HepG2 (cell line): ENCODE data around the gene TSPAN9. TPM values are rescaled to one million over a fixed set of nuclear protein-coding genes. Genes with fewer than 3 reads are reported as not detected.

Experiments
- ATAC-seq: fragments of 200-7000 bp; cut with Tn5 transposase; 3 replicates; pipeline ENCODE4 v1.9.1; 2020; ENCODE audit warnings: mild to moderate bottlenecking, moderate library complexity
- BruUV-seq: library from RNA; stranded (reverse); fragments of 400-500 nt; replicated peaks from 2 replicates; lab custom pipeline; 2021; lab: Mats Ljungman, UMichigan
- CTCF ChIA-PET: fragments of 300-600 bp; formaldehyde crosslinking; extraction: SDS; loops from one replicate; lab custom pipeline; 2021; ENCODE audit warnings: low total read pairs, inconsistent platforms, low intra/inter-chr PET ratio; lab: Yijun Ruan, JAX
- POLR2A ChIA-PET: fragments of 350-600 bp; sonication (Branson Sonifier 250); formaldehyde crosslinking; loops from one replicate; lab custom pipeline; 2020; ENCODE audit warnings: antibody characterized with exemption, inconsistent platforms; lab: Yijun Ruan, JAX
- DNase-seq: peaks from one replicate; pipeline ENCODE4 v3.0.0-alpha.2; 2015; ENCODE audit warnings: low spot score
- FAIRE-seq: peaks from 3 replicates; lab custom pipeline; 2011; peaks lifted over from hg19 to GRCh38; lab: Jason Lieb, UNC
- H2AFZ ChIP-seq: one replicate; pipeline ENCODE4 v1.6.1; 2011; ENCODE audit warnings: low read length, inconsistent platforms
- H3K27ac ChIP-seq: fragments of 300-600 bp; 3 replicates; pipeline ENCODE4 v1.8.0; 2011; ENCODE audit warnings: mixed run types, mild to moderate bottlenecking, mixed read lengths, low read length, inconsistent platforms; ENCODE audit not compliant: insufficient read depth; ENCODE audit errors: extremely low read length
- H3K27me3 ChIP-seq, 2 experiments: fragments of 200-600 bp in 1 of 2; 2 replicates in 1 of 2; 3 replicates in 1 of 2; pipeline versions ENCODE4 v1.6.0 to v1.8.0; 2011; ENCODE audit warnings: low read length in 2 of 2, mild to moderate bottlenecking in 2 of 2, moderate library complexity in 2 of 2, inconsistent platforms in 1 of 2; ENCODE audit not compliant: insufficient read depth in 2 of 2, control insufficient read depth in 1 of 2
- H3K36me3 ChIP-seq, 2 experiments: fragments of 200-600 bp in 1 of 2; replicated peaks in 1 of 2; 2 replicates in 1 of 2; 3 replicates in 1 of 2; pipeline versions ENCODE4 v1.5.1 to v1.8.0; 2011; ENCODE audit warnings: low read length in 2 of 2, inconsistent platforms in 1 of 2; ENCODE audit not compliant: insufficient read depth in 2 of 2, control insufficient read depth in 1 of 2
- H3K4me1 ChIP-seq: 2 replicates; pipeline ENCODE4 v1.5.1; 2012; ENCODE audit warnings: low read length, inconsistent platforms; ENCODE audit not compliant: insufficient read depth
- H3K4me2 ChIP-seq: 2 replicates; pipeline ENCODE4 v1.6.0; 2011; ENCODE audit warnings: low read depth, low read length, inconsistent platforms
- H3K4me3 ChIP-seq, 3 experiments: fragments of 200-600 bp in 1 of 3; sonication (generic), shearing (Covaris generic) in 1 of 3; replicated peaks in 1 of 3; 2 replicates each; pipeline ENCODE4 v1.5.1; 2011 to 2016; ENCODE audit warnings: low read length in 3 of 3, inconsistent platforms in 2 of 3, low read depth in 2 of 3, mild to moderate bottlenecking in 2 of 3, control low read depth in 1 of 3, mixed read lengths in 1 of 3; ENCODE audit not compliant: insufficient read depth in 1 of 3
- H3K79me2 ChIP-seq: one replicate; pipeline ENCODE4 v1.6.1; 2011; ENCODE audit warnings: low read length, inconsistent platforms; ENCODE audit not compliant: insufficient read depth
- H3K9ac ChIP-seq: 2 replicates; pipeline ENCODE4 v1.6.0; 2011; ENCODE audit warnings: mild to moderate bottlenecking, low read depth, low read length, inconsistent platforms; ENCODE audit not compliant: insufficient read depth
- H3K9me3 ChIP-seq: 2 replicates; pipeline ENCODE4 v1.5.1; 2012; ENCODE audit warnings: mild to moderate bottlenecking, low read length
- H4K20me1 ChIP-seq: 2 replicates; pipeline ENCODE4 v1.6.0; 2011; ENCODE audit warnings: inconsistent platforms, mild to moderate bottlenecking, low read length, moderate library complexity; ENCODE audit not compliant: insufficient read depth
- ADNP ChIP-seq: sonication (generic); formaldehyde crosslinking; IDR thresholded peaks from 2 replicates; pipeline ENCODE4 v1.4.0; 2020; ENCODE audit warnings: missing genetic modification reagents
- CBX5 ChIP-seq: sonication (generic); formaldehyde crosslinking; IDR thresholded peaks from 2 replicates; pipeline ENCODE4 v1.4.0; 2020; ENCODE audit warnings: missing genetic modification reagents, borderline replicate concordance
- FOXO1 ChIP-seq: sonication (generic); formaldehyde crosslinking; IDR thresholded peaks from 2 replicates; pipeline ENCODE4 v1.4.0; 2020; ENCODE audit warnings: missing genetic modification reagents
- GATAD2A ChIP-seq: IDR thresholded peaks from 2 replicates; pipeline ENCODE4 v1.6.1; 2016
- MAX ChIP-seq: IDR thresholded peaks from 2 replicates; pipeline ENCODE4 v1.6.1; 2012; ENCODE audit warnings: inconsistent platforms
- NFIC ChIP-seq: IDR thresholded peaks from 2 replicates; pipeline ENCODE4 v1.6.1; 2012; ENCODE audit warnings: mild to moderate bottlenecking, low read length, inconsistent platforms
- NR2F6 ChIP-seq, 2 experiments: IDR thresholded peaks; 2 replicates each; pipeline ENCODE4 v1.6.1; 2016; ENCODE audit warnings: antibody characterized with exemption in 1 of 2, mild to moderate bottlenecking in 1 of 2
- SNRNP70 ChIP-seq: fragments of 200-400 bp; formaldehyde crosslinking; IDR thresholded peaks from 2 replicates; pipeline ENCODE4 v1.6.1; 2017; ENCODE audit warnings: mild to moderate bottlenecking, low read depth, low read length, moderate library complexity
- TCF7 ChIP-seq: sonication (generic); IDR thresholded peaks from 2 replicates; pipeline ENCODE4 v1.6.1; 2016; ENCODE audit warnings: antibody characterized with exemption, low read depth
- YEATS4 ChIP-seq: sonication (generic); formaldehyde crosslinking; IDR thresholded peaks from 2 replicates; pipeline ENCODE4 v1.4.0; 2020; ENCODE audit warnings: missing genetic modification reagents, borderline replicate concordance
- ZFP41 ChIP-seq: sonication (generic); formaldehyde crosslinking; IDR thresholded peaks from 2 replicates; pipeline ENCODE4 v1.4.0; 2020; ENCODE audit warnings: mild to moderate bottlenecking, missing genetic modification reagents, borderline replicate concordance
- ZIK1 ChIP-seq: sonication (generic); formaldehyde crosslinking; IDR thresholded peaks from 2 replicates; pipeline ENCODE4 v1.5.0; 2020; ENCODE audit warnings: mild to moderate bottlenecking, low read depth, missing genetic modification reagents, borderline replicate concordance
- ZNF232 ChIP-seq: sonication (generic); formaldehyde crosslinking; IDR thresholded peaks from 2 replicates; pipeline ENCODE4 v1.4.0; 2020; ENCODE audit warnings: missing genetic modification reagents, borderline replicate concordance
- ZNF30 ChIP-seq: sonication (generic); formaldehyde crosslinking; IDR thresholded peaks from 2 replicates; pipeline ENCODE4 v1.5.0; 2020; ENCODE audit warnings: mild to moderate bottlenecking, missing genetic modification reagents
- ZNF333 ChIP-seq: sonication (generic); formaldehyde crosslinking; IDR thresholded peaks from 2 replicates; pipeline ENCODE4 v1.4.0; 2020; ENCODE audit warnings: mild to moderate bottlenecking, missing genetic modification reagents, borderline replicate concordance
- ZNF430 ChIP-seq: sonication (generic); formaldehyde crosslinking; IDR thresholded peaks from 2 replicates; pipeline ENCODE4 v1.9.0; 2021; ENCODE audit warnings: mild to moderate bottlenecking, missing genetic modification reagents
- ZNF451 ChIP-seq: sonication (generic); formaldehyde crosslinking; IDR thresholded peaks from 2 replicates; pipeline ENCODE4 v1.5.0; 2020; ENCODE audit warnings: mild to moderate bottlenecking, missing genetic modification reagents
- ZNF468 ChIP-seq: sonication (generic); formaldehyde crosslinking; IDR thresholded peaks from 2 replicates; pipeline ENCODE4 v1.8.0; 2022; ENCODE audit warnings: mild to moderate bottlenecking, moderate library complexity, missing genetic modification reagents
- ZNF605 ChIP-seq: sonication (generic); formaldehyde crosslinking; IDR thresholded peaks from 2 replicates; pipeline ENCODE4 v1.8.0; 2022; ENCODE audit warnings: mild to moderate bottlenecking, missing genetic modification reagents
- ZNF766 ChIP-seq: sonication (generic); formaldehyde crosslinking; IDR thresholded peaks from 2 replicates; pipeline ENCODE4 v1.5.0; 2020; ENCODE audit warnings: missing genetic modification reagents, borderline replicate concordance
- WGBS: methylation state at CpG from one replicate; pipeline ENCODE4 v1.1.6; 2017; ENCODE audit warnings: low lambda C conversion rate; 5-methylcytosine and 5-hydroxymethylcytosine counted together
- in situ Hi-C: cut with HindIII; loops from 2 replicates; pipeline ENCODE4 v1.10.0; 2017; ENCODE audit warnings: low pct_unique_long_range_greater_than_20kb; ENCODE audit not compliant: extremely low pct_ligation_motif_present
- intact Hi-C: fragments of 100-400 bp; cut with micrococcal nuclease; formaldehyde crosslinking; loops from one replicate; pipeline ENCODE4 v1.10.0; 2022; ENCODE audit not compliant: unreplicated experiment
- polyA plus RNA-seq, 8 experiments: library from polyadenylated mRNA; depleted of rRNA in 3 of 8; stranded (reverse) in 7 of 8; unstranded in 1 of 8; fragments of >200 nt; fragmentation: Illumina TruSeq in 4 of 8; extraction: Trizol in 4 of 8; gene quantifications; 2 replicates each; pipeline versions ENCODE4 v1.2.1 to v1.2.3, GENCODE V29; 2011 to 2016; ENCODE audit warnings: low read depth in 4 of 8, missing spikeins in 1 of 8, mixed read lengths in 1 of 8; ENCODE audit not compliant: insufficient read depth in 1 of 8
- total RNA-seq, 5 experiments: library from RNA; depleted of rRNA; stranded (reverse); fragments of >200 nt; fragmentation: Illumina TruSeq; extraction: Trizol; gene quantifications; 2 replicates each; pipeline ENCODE4 v1.2.3, GENCODE V29; 2016; ENCODE audit warnings: low read depth in 1 of 5
- TF ChIP-seq, protein P1 (sequence below): sonication (generic); formaldehyde crosslinking; IDR thresholded peaks from 2 replicates; pipeline ENCODE4 v1.8.1; 2023; ENCODE audit warnings: mild to moderate bottlenecking, missing genetic modification reagents
- TF ChIP-seq, protein P2 (sequence below): sonication (generic); formaldehyde crosslinking; IDR thresholded peaks from 2 replicates; pipeline ENCODE4 v1.5.0; 2020; ENCODE audit warnings: missing genetic modification reagents
- TF ChIP-seq, protein P3 (sequence below): sonication (generic); formaldehyde crosslinking; IDR thresholded peaks from 2 replicates; pipeline ENCODE4 v1.5.0; 2020; ENCODE audit warnings: missing genetic modification reagents, mild to moderate bottlenecking, borderline replicate concordance

The TSPAN9 gene
- total and polyA plus RNA-seq, 2 of the 13 experiments (the other 11 are each of a cell fraction or from before 2014, with no cell fraction given), result 18.1 to 42.3 TPM

- peaks cover 73% of the 10 kb centered on the region for H3K4me1 ChIP-seq
- peak overlapping the region; percentile 96 for H3K4me2 ChIP-seq
- H3K79me2 ChIP-seq, result peaks cover 43% of the 10 kb centered on the region
- intact Hi-C loops (no loop called here), in situ Hi-C loops (loop anchor here (10.0 kb wide), 1 partner anchor 197 kb away; no protein-coding TSS in a partner anchor)
- no peaks in the 10 kb centered on the region for H3K9me3 ChIP-seq
- H3K36me3 ChIP-seq, result no peaks in the 10 kb centered on the region
- H3K27me3 ChIP-seq, result no peaks in the 10 kb centered on the region; a peak in 1 of 5 replicates
- POLR2A ChIA-PET, result interaction anchor here (0.7 to 1.0 kb wide), 2 partner anchors 19 to 26 kb away, joined by 3 to 4 read pairs; no protein-coding TSS in a partner anchor
- peak overlapping the region; percentile 74 for H3K9ac ChIP-seq
- H4K20me1 ChIP-seq, result no peaks in the 10 kb centered on the region
- FAIRE-seq (no peak), ATAC-seq (no peak), DNase-seq (no peak)
- BruUV-seq, result TSS peak; percentile 53
- peak overlapping the region; percentile 52 for H3K27ac ChIP-seq
- peak overlapping the region; percentile 66 to 86 (median 82) for H3K4me3 ChIP-seq
- no peak overlapping the region for H2AFZ ChIP-seq
- 52% methylated on average over 10 of the region's 10 CpGs for WGBS
- CTCF ChIA-PET, result no interaction called here
- no peak for TF ChIP-seq ZNF430 (CRISPR knock-in tag)
- TF ChIP-seq ZIK1 (CRISPR knock-in tag), result no peak
- TF ChIP-seq ZNF451 (CRISPR knock-in tag), result no peak
- no peak for TF ChIP-seq ZNF333 (CRISPR knock-in tag)
- TF ChIP-seq ADNP, result 0 out of 2 replicates have a peak, but pooled peaks have one; percentile 32
- TF ChIP-seq YEATS4 (CRISPR knock-in tag), result no peak
- 0 out of 2 replicates have a peak, but pooled peaks have one; percentile 40 for TF ChIP-seq ZNF232
- 0 out of 2 replicates have a peak, but pooled peaks have one; percentile 27 for TF ChIP-seq ZNF605 (CRISPR knock-in tag)
- TF ChIP-seq SNRNP70, result no peak
- TF ChIP-seq, protein P1, sequence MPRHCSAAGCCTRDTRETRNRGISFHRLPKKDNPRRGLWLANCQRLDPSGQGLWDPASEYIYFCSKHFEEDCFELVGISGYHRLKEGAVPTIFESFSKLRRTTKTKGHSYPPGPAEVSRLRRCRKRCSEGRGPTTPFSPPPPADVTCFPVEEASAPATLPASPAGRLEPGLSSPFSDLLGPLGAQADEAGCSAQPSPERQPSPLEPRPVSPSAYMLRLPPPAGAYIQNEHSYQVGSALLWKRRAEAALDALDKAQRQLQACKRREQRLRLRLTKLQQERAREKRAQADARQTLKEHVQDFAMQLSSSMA (CRISPR knock-in tag), result no peak
- no peak for TF ChIP-seq FOXO1 (CRISPR knock-in tag)
- no peak for TF ChIP-seq ZFP41 (CRISPR knock-in tag)
- no peak for TF ChIP-seq GATAD2A (CRISPR knock-in tag)
- no peak for TF ChIP-seq ZNF766
- no peak for TF ChIP-seq ZNF30 (CRISPR knock-in tag)
- no peak for TF ChIP-seq CBX5
- TF ChIP-seq NR2F6 (IDR thresholded peaks at IDR 0.05), result peak; percentile 23
- no peak for TF ChIP-seq NR2F6 (CRISPR knock-in tag; IDR thresholded peaks at IDR 0.05)
- no peak for TF ChIP-seq ZNF468 (CRISPR knock-in tag)
- TF ChIP-seq, protein P2, sequence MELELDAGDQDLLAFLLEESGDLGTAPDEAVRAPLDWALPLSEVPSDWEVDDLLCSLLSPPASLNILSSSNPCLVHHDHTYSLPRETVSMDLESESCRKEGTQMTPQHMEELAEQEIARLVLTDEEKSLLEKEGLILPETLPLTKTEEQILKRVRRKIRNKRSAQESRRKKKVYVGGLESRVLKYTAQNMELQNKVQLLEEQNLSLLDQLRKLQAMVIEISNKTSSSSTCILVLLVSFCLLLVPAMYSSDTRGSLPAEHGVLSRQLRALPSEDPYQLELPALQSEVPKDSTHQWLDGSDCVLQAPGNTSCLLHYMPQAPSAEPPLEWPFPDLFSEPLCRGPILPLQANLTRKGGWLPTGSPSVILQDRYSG (CRISPR knock-in tag), result no peak
- TF ChIP-seq, protein P3, sequence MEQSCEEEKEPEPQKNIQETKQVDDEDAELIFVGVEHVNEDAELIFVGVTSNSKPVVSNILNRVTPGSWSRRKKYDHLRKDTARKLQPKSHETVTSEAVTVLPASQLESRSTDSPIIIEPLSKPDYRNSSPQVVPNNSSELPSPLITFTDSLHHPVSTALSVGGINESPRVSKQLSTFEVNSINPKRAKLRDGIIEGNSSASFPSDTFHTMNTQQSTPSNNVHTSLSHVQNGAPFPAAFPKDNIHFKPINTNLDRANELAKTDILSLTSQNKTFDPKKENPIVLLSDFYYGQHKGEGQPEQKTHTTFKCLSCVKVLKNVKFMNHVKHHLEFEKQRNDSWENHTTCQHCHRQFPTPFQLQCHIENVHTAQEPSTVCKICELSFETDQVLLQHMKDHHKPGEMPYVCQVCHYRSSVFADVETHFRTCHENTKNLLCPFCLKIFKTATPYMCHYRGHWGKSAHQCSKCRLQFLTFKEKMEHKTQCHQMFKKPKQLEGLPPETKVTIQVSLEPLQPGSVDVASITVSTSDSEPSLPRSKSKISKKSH, result no peak
- no peak for TF ChIP-seq TCF7
- 0 out of 2 replicates have a peak, but pooled peaks have one; percentile 17 for TF ChIP-seq MAX
- no peak for TF ChIP-seq NFIC
These were observed 1.1 kb downstream of the TSPAN9 start for GRCh38 chr12:3078086-3078820.
